HG03565 (cell line): Measurements from ENCODE around the gene ACOT7.

Experiments used
- ATAC-seq: cut with Tn5 transposase; IDR thresholded peaks from one replicate; pipeline ENCODE4 v1.9.1; 2021; ENCODE audit warnings: mild to moderate bottlenecking, moderate library complexity; ENCODE audit not compliant: unreplicated experiment

The ACOT7 gene

GRCh38 chr1:6294080-6294889, 99.3 kb downstream of the ACOT7 start:
- no peak for ATAC-seq

GRCh38 chr1:6292102-6292501, 101.5 kb downstream of the ACOT7 start:
- ATAC-seq: no peak

- no peak for ATAC-seq
Measured at GRCh38 chr1:6288665-6289064, 104.9 kb downstream of the ACOT7 start.

- no peak for ATAC-seq
Measured at GRCh38 chr1:6288026-6288425, 105.5 kb downstream of the ACOT7 start.

GRCh38 chr1:6287431-6287886, 106.1 kb downstream of the ACOT7 start:
- no peak for ATAC-seq

GRCh38 chr1:6287029-6287428, 106.5 kb downstream of the ACOT7 start:
- no peak for ATAC-seq

GRCh38 chr1:6286266-6286665, 107.3 kb downstream of the ACOT7 start:
- no peak for ATAC-seq

GRCh38 chr1:6285336-6285735, 108.2 kb downstream of the ACOT7 start:
- ATAC-seq: no peak

GRCh38 chr1:6282577-6283270, 110.8 kb downstream of the ACOT7 start:
- ATAC-seq: no peak

- ATAC-seq: no peak
Measured at GRCh38 chr1:6281511-6282402, 111.8 kb downstream of the ACOT7 start.

- no peak for ATAC-seq
Measured at GRCh38 chr1:6280761-6281451, 112.7 kb downstream of the ACOT7 start.

GRCh38 chr1:6279613-6280383, 113.8 kb downstream of the ACOT7 start:
- no peak for ATAC-seq

GRCh38 chr1:6279066-6279465, 114.5 kb downstream of the ACOT7 start:
- ATAC-seq: no peak

- ATAC-seq: no peak
Measured at GRCh38 chr1:6278263-6278662, 115.3 kb downstream of the ACOT7 start.

GRCh38 chr1:6276811-6277555, 116.6 kb downstream of the ACOT7 start:
- no peak for ATAC-seq

GRCh38 chr1:6275826-6276782, 117.5 kb downstream of the ACOT7 start:
- ATAC-seq: no peak

- ATAC-seq: no peak
Measured at GRCh38 chr1:6274622-6275139, 118.9 kb downstream of the ACOT7 start.

- ATAC-seq: no peak
Measured at GRCh38 chr1:6274102-6274501, 119.5 kb downstream of the ACOT7 start.
